OCI-M2 (cell line): ENCODE results near the gene NKX3-2.

ENCODE experiments used
- DNase-seq: peaks from one replicate; lab custom pipeline; 2025; ENCODE audit not compliant: unreplicated experiment; lab: John Stamatoyannopoulos, UW

NKX3-2 gene

GRCh38 chr4:13509442-13509841, 34.9 kb downstream of the NKX3-2 start:
- no peak for DNase-seq

GRCh38 chr4:13504374-13504773, 39.9 kb downstream of the NKX3-2 start:
- DNase-seq = no peak

- no peak for DNase-seq
Observed at GRCh38 chr4:13498469-13498868, 45.8 kb downstream of the NKX3-2 start.

- no peak for DNase-seq
Observed at GRCh38 chr4:13496605-13497004, 47.7 kb downstream of the NKX3-2 start.

GRCh38 chr4:13495753-13496152, 48.6 kb downstream of the NKX3-2 start:
- no peak for DNase-seq

- no peak for DNase-seq
Observed at GRCh38 chr4:13493793-13494192, 50.5 kb downstream of the NKX3-2 start.

- DNase-seq = no peak
Observed at GRCh38 chr4:13492747-13493146, 51.6 kb downstream of the NKX3-2 start.
